Measurements from ENCODE around the gene WNT5A.

DNA sequence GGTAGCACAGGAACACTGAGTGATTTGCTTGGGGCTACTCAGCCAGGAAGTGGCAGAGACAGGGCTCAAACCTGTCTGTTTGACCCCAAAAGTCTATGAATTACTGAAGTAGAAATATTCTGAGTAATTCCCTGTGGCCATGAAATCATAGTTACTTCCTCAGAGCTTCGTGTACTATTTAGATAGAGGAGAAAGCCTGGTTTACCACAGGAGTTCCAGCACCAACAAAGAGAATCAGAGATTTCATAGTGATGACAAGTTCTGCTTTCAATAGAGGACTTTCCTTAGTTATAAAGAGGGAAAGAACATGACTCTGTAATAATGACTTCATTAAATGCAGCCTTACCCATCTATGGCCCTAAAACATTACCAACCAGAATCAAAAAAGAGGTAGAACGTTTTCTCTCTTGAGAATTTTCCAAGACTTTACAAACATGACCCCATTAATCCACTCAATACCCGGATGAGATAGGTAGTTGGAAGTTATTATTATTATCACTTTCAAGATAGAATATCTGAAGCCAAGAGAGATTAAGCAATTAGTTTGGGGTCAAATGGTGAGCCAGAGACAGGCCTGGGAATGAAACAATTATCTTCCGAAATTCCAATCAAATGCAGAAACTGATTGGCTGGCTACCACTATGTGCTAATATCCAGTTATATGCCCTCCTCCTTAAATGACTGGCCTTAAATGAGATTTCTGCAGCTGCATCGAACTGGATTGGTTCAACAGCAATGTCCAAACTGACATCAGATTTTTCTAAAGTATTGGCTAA is 13.6 kb upstream of the WNT5A start:
- TF ChIP-seq, protein P1, sequence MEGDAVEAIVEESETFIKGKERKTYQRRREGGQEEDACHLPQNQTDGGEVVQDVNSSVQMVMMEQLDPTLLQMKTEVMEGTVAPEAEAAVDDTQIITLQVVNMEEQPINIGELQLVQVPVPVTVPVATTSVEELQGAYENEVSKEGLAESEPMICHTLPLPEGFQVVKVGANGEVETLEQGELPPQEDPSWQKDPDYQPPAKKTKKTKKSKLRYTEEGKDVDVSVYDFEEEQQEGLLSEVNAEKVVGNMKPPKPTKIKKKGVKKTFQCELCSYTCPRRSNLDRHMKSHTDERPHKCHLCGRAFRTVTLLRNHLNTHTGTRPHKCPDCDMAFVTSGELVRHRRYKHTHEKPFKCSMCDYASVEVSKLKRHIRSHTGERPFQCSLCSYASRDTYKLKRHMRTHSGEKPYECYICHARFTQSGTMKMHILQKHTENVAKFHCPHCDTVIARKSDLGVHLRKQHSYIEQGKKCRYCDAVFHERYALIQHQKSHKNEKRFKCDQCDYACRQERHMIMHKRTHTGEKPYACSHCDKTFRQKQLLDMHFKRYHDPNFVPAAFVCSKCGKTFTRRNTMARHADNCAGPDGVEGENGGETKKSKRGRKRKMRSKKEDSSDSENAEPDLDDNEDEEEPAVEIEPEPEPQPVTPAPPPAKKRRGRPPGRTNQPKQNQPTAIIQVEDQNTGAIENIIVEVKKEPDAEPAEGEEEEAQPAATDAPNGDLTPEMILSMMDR (IDR thresholded peaks at IDR 0.05; ENCODE audit: poor library complexity): no peak
- TF ChIP-seq EZH2phosphoT487 (IDR thresholded peaks at IDR 0.05; ENCODE audit: low read depth, severe bottlenecking, unreplicated experiment) (no peak), EZH2 (IDR thresholded peaks at IDR 0.05; ENCODE audit: borderline replicate concordance) (no peak)

All from hepatocyte (in vitro differentiated cells).